ENCODE measurements around the gene ECHDC3. TPM values are rescaled to one million over a fixed set of nuclear protein-coding genes. Genes with fewer than 3 reads are reported as not detected.
A peak's percentile ranks its signal among the peaks of the same experiment; 100 is the strongest.

Gene ECHDC3
- total and polyA plus RNA-seq, 2 of the 4 experiments (the other 2 are of a cell fraction), result 4.3 to 5.0 TPM

DNA sequence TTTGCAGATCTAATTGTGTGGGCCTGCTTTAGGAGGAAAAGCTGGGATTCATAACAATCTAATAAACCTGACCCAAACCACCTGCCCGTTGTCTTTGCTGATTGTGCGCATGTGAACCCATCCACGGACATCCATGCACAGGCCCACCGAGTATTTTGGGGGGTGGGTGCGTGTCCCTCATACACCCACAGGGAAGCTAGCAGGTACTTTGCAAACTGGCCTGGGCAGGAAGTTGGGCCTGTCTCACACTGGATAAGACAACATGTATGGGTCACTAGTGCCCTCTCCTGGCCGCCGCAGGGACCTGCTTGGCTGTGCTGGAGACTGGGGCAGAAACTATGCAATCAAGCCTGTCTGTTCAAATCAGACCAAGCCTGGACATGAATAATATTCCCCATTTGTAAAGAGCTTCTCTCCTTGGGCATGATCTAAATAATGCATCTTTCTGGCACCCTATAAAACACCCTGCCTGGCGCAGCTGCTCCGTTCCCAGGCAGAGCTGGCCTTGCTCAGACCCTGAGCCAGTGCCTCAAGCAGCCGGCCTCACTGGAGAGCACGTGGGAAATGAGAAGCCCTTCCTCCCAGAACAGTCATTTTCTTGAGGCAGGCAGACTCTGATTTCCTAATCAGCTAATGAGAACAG is 15.8 kb downstream of the ECHDC3 start:
- no peak overlapping the region for H3K4me2 ChIP-seq (ENCODE audit: low read depth, low read length)
- POLR2A ChIA-PET (ENCODE audit: unreplicated experiment), result no interaction called here

More for the DNA sequence above, 15.8 kb downstream of the ECHDC3 start:
- 0 out of 2 replicates have a peak overlapping the region, but pooled peaks have one; percentile 16 for H3K27ac ChIP-seq (ENCODE audit: insufficient read depth, low read length)
- DNase-seq (peak; percentile 81), ATAC-seq (ENCODE audit: low read depth) (peak; percentile 98)
- H2AK9ac ChIP-seq (replicated peaks; ENCODE audit: low read depth, low read length, poor library complexity), result peak overlapping the region; percentile 89
- no TSS peak for BruUV-seq (replicated peaks)
- peak overlapping the region; percentile 35; the same call in 1 of the 2 replicates for H3K4ac ChIP-seq (ENCODE audit: low read depth, low read length)
- CTCF ChIA-PET, result interaction anchor here (0.6 to 2.3 kb wide), 12 partner anchors 16 to 339 kb away, joined by 3 to 23 read pairs (median 3); no protein-coding TSS in a partner anchor
- 0 out of 2 replicates have a peak, but pooled peaks cover 2% of the 10 kb centered on the region for H3K36me3 ChIP-seq (ENCODE audit: control insufficient read depth, insufficient read depth, low read length)
- dilution Hi-C loops (cut with HindIII; ENCODE audit: low sequenced_read_pairs, unreplicated experiment), result no loop called here
- H2BK120ac ChIP-seq (ENCODE audit: low read depth, low read length), result no peak overlapping the region
- no peak overlapping the region for H3K23ac ChIP-seq (ENCODE audit: low read depth, low read length)
- no peak overlapping the region for H4K5ac ChIP-seq (ENCODE audit: low read depth, low read length)
- H3K14ac ChIP-seq (replicated peaks; ENCODE audit: low read depth, low read length), result 0 out of 2 replicates have a peak overlapping the region, but pooled peaks have one; percentile 20
- H3K56ac ChIP-seq (ENCODE audit: extremely low read depth, insufficient read depth, low read length), result no peak overlapping the region
- peak overlapping the region; percentile 86 for H2AFZ ChIP-seq (replicated peaks; ENCODE audit: low read length, poor library complexity)
- peaks cover 7% of the 10 kb centered on the region; the same call in 1 of the 2 replicates for H3K4me1 ChIP-seq (ENCODE audit: control insufficient read depth, insufficient read depth, low read length)
- H2BK20ac ChIP-seq (ENCODE audit: low read depth, low read length), result no peak overlapping the region
- TF ChIP-seq, protein P1, sequence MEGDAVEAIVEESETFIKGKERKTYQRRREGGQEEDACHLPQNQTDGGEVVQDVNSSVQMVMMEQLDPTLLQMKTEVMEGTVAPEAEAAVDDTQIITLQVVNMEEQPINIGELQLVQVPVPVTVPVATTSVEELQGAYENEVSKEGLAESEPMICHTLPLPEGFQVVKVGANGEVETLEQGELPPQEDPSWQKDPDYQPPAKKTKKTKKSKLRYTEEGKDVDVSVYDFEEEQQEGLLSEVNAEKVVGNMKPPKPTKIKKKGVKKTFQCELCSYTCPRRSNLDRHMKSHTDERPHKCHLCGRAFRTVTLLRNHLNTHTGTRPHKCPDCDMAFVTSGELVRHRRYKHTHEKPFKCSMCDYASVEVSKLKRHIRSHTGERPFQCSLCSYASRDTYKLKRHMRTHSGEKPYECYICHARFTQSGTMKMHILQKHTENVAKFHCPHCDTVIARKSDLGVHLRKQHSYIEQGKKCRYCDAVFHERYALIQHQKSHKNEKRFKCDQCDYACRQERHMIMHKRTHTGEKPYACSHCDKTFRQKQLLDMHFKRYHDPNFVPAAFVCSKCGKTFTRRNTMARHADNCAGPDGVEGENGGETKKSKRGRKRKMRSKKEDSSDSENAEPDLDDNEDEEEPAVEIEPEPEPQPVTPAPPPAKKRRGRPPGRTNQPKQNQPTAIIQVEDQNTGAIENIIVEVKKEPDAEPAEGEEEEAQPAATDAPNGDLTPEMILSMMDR (conservative IDR thresholded peaks at IDR 0.05; ENCODE audit: low read depth, low read length), result peak; percentile 90
- TF ChIP-seq, protein P2, sequence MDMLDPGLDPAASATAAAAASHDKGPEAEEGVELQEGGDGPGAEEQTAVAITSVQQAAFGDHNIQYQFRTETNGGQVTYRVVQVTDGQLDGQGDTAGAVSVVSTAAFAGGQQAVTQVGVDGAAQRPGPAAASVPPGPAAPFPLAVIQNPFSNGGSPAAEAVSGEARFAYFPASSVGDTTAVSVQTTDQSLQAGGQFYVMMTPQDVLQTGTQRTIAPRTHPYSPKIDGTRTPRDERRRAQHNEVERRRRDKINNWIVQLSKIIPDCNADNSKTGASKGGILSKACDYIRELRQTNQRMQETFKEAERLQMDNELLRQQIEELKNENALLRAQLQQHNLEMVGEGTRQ (IDR thresholded peaks at IDR 0.05; ENCODE audit: low read depth, low read length), result 0 out of 2 replicates have a peak, but pooled peaks have one; percentile 16
- TF ChIP-seq SMC3 (IDR thresholded peaks at IDR 0.05; ENCODE audit: low read depth, low read length) (peak; percentile 83), POLR2A (IDR thresholded peaks at IDR 0.05; ENCODE audit: low read depth, low read length) (0 out of 2 replicates have a peak, but pooled peaks have one; percentile 28), RAD21 (IDR thresholded peaks at IDR 0.05; ENCODE audit: low read length) (peak; percentile 89), RCOR1 (IDR thresholded peaks at IDR 0.05; ENCODE audit: insufficient replicate concordance, low read length) (no peak)
- no peak overlapping the region for H3K9ac ChIP-seq (ENCODE audit: low read depth, low read length)
- peak overlapping the region; percentile 38 for H2BK5ac ChIP-seq (ENCODE audit: low read depth, low read length, poor library complexity, severe bottlenecking)
- intact Hi-C loops (cut with micrococcal nuclease), result loop anchor here (1.0 to 5.0 kb wide), 3 partner anchors 33 to 336 kb away; no protein-coding TSS in a partner anchor
- H2BK15ac ChIP-seq (ENCODE audit: low read depth, low read length), result no peak overlapping the region
- WGBS, 2 experiments (ENCODE audit: extremely low coverage in 2 of 2, insufficient read length in 1 of 2), result no CpG with 5 or more reads among the region's 11 CpGs
- no peaks in the 10 kb centered on the region for H3K79me1 ChIP-seq (ENCODE audit: low read depth in 1 of 2, low read length in 2 of 2)
- peak overlapping the region; percentile 9; the same call in 1 of the 2 replicates for H2AK5ac ChIP-seq (ENCODE audit: low read depth, low read length)
- H3K4me3 ChIP-seq (ENCODE audit: insufficient read depth, low read depth, low read length), result no peak overlapping the region
- H3K9me3 ChIP-seq (ENCODE audit: control insufficient read depth, insufficient read depth, low read length), result no peaks in the 10 kb centered on the region
- H3K9me1 ChIP-seq (ENCODE audit: insufficient read depth, low read length), result no peaks in the 10 kb centered on the region
- in situ Hi-C loops (cut with MboI; ENCODE audit: low sequenced_read_pairs), result loop anchor here (10.0 kb wide), 1 partner anchor 243 kb away; no protein-coding TSS in a partner anchor
- no peaks in the 10 kb centered on the region for H3K27me3 ChIP-seq (ENCODE audit: control insufficient read depth, insufficient read depth, low read length)
- H3K18ac ChIP-seq (ENCODE audit: low read depth, low read length), result no peak overlapping the region
- H4K8ac ChIP-seq (ENCODE audit: low read depth in 2 of 2, low read length in 2 of 2), result peak overlapping the region in 1 of 2 experiments; percentile 76; a peak in 2 of 4 replicates
- peaks cover 3% of the 10 kb centered on the region; the same call in 1 of the 2 replicates for H4K20me1 ChIP-seq (ENCODE audit: insufficient read depth, low read length)
- H4K91ac ChIP-seq (ENCODE audit: insufficient read depth, low read depth, low read length), result no peak overlapping the region

All from IMR-90 (cell line).